T-helper 9 cell (primary cell): ENCODE results near the gene GADD45B.
"Not testable (repeated sequence)": the region's sequence is repeated elsewhere in the genome, so short reads cannot be mapped to it uniquely, and the experiment has no call there.

Source experiments
- DNase-seq: peaks from one replicate; pipeline ENCODE4 v3.0.0-alpha.2; 2020

GADD45B gene

GRCh38 chr19:2490659-2491058, 14.7 kb downstream of the GADD45B start:
- DNase-seq, result no peak

DNA sequence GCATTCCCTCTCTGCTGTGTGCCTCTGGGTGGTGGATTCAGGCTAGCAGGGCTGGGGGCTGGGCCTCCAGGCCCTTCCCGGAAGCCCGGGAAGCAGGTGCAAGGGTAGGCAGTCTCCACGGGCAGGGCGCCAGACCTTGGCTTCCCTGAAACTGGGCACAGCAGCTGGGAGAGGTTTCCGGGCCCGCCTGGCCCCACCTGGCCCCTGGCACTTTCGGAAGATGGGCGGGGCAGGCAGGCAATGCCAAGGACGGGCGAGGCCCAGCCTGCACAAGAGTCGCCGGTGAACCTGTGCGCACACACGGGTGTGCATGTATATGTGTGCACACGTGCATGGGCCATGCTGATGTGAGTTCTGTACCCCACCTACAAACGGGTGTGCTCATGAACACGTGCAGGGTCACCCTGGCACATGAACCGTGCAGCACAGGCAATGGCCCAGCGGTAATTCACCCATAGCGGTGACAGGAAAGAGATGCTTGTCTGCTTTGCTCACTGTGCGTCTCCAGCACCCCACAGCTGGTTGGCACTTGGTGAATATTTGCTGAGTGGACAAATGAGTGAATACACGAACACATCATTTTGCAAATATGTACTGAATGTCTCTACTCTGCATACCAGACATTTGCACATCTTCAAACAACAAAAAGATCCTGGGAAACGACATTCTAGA, 15.3 kb downstream of the GADD45B start:
- DNase-seq, result no peak

GRCh38 chr19:2492870-2493269, 16.9 kb downstream of the GADD45B start:
- no peak for DNase-seq

DNA sequence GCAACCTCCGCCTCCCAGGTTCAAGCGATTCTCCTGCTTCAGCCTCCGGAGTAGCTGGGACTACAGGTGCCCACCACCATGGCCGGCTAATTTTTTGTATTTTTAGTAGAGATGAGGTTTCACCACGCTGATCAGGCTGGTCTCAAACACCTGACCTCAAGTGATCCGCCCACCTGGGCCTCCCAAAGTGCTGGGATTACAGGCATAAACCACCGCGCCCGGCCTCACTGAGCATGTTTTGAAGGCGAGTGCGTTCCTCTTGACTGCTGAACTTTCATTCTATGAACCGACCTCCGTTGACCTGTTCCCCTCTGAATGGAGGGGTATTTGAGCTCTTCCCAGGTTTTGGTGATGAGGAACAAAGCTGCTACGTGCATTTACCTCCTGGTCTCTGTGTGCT, 17.5 kb downstream of the GADD45B start:
- DNase-seq, result not testable (repeated sequence)

DNA sequence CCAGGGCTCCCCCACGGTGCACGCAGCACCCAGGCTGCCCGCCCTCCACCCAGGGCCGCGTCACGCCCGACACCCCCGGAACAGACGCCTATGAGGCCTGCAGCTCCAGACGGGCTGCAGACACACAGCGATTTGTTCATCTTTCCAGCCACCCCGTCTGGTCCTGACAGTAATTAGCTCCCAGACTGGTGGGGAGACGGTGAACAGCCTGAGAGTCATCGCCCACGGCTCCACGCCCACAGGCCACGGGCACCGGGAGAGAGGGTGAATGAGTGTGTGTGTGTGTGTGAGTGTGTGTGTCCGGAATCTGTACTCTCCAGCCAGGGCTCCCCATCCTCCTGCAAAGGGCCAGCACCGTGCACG, 18.1 kb downstream of the GADD45B start:
- DNase-seq, result no peak

DNA sequence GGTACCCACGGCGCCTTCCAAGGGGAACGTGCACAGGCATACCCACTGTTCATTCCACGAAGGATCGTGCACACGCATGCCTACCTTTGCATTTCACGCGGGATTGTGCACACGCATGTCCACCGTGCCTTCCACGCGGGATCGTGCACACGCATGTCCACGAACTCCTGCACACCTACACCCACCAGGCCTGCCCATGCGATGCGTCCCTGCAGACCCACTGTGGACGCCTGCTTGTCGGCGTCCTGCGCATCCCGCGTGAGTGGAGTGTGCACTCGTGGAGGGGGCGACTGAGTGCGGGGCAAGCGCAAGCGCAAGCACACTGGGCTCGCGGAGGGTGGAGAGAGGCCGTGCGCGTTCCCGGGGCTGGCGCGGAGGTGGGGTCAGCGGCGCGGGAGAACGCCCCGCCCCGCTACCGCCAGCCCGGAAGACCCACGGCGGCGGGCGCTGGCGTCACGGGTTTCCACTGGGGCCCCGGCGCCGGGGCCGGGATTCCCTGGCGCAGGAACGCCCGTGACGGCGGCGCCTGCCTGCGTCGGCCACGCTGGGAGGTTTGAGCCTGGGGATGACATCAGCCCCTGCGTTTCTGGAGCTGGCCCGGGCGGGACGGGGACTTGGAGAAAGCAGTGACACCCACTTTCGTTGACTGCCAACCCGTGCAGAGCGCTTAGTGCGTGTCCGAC, 18.7 kb downstream of the GADD45B start:
- DNase-seq, result peak; percentile 62

- no peak for DNase-seq
Measured at GRCh38 chr19:2495130-2495641, 19.3 kb downstream of the GADD45B start.

GRCh38 chr19:2495651-2496316, 19.9 kb downstream of the GADD45B start:
- no peak for DNase-seq

DNA sequence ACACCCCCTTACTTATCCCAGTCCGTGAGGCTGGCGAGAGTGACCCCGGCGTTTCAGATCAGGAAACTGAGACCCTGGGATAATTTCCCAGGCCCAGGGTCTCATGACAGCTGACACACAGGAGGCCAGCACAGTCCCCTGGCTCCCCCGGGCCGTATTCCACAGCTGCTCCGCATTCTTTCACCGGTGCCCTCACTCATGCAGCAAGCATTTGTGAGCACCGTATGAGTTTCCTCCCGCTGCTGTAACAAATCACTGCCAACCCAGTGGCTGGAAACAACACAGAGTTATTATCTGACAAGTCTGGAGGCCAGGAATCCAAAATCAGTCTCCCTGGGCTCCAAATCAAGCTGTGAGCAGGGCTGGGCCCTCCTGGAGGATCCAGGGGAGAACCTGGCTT, 21.3 kb downstream of the GADD45B start:
- DNase-seq, result no peak

DNA sequence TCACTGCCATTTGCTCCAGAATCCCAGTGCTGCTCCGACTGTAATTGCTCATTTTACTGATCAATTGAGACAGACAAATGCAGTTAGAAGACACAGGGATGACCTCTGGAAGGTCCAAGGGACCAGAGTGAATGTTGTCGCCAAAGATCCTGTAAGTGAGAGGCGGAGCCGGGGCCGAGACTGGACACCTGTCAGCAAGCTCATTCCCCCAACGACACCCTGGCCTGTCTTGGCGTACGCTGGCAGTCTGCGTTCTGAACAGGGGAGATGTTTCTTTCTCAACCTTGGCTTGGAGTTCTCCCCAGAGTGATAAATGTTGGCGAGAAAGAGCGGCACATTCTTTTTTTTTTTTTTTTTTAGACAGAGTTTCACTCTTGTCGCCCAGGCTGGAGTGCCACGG, 24.2 kb downstream of the GADD45B start:
- DNase-seq, result no peak

DNA sequence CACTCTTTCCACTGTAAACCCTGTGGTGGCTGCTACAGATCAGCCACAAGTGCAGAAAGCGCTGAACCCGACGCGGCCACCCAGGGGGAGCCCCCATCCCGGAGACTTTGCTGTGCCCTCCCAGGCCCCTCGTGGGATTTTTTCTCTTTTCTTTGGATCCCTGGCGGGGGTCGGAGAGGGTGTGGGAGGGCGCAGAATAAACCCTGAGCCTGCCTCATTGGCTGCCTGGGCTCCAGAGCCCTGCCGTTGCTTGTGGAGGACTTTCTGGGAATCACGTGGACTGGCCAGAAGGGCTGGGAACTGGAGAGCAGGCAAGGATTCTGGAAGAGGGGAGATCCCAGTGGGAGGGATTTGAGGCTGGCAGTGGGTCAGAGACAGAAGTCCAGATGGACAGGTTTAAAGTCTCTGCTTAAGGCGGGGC, 24.9 kb downstream of the GADD45B start:
- DNase-seq, result no peak

- DNase-seq, result peak; percentile 65
Measured at GRCh38 chr19:2503521-2504109, 27.7 kb downstream of the GADD45B start.

- not testable (repeated sequence) for DNase-seq
Measured at GRCh38 chr19:2506656-2507055, 30.7 kb downstream of the GADD45B start.

- no peak for DNase-seq
Measured at GRCh38 chr19:2507109-2507508, 31.2 kb downstream of the GADD45B start.

DNA sequence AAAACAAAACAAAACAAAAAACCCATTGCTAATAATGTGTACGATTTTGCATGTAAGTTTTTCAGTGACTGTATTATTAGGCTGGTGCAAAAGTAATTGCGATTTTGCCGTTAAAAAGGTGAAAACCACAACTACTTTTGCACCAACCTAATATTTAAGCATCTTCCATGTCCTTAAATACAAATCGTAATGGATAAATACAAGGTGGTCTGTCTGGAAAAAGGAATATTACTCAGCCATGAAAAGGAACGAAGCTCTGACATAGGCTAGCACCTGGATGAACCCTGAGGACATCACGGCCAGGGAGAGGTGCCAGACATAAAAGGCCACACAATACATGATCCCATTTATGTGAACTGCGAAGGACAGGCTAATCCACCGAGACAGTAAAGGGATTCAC, 33.2 kb downstream of the GADD45B start:
- no peak for DNase-seq

- DNase-seq, result no peak
Measured at GRCh38 chr19:2511570-2511969, 35.6 kb downstream of the GADD45B start.

- no peak for DNase-seq
Measured at GRCh38 chr19:2511991-2512390, 36.1 kb downstream of the GADD45B start.

GRCh38 chr19:2512523-2513431, 36.9 kb downstream of the GADD45B start:
- no peak for DNase-seq

- DNase-seq, result no peak
Measured at GRCh38 chr19:2514981-2515518, 39.1 kb downstream of the GADD45B start.

- no peak for DNase-seq
Measured at GRCh38 chr19:2516727-2517126, 40.8 kb downstream of the GADD45B start.

GRCh38 chr19:2517881-2518601, 42.1 kb downstream of the GADD45B start:
- DNase-seq, result no peak
